HG03342 (cell line): ENCODE data around the gene PTPN1.
"Not testable (repeated sequence)": the region's sequence is repeated elsewhere in the genome, so short reads cannot be mapped to it uniquely, and the experiment has no call there.

Source experiments
- ATAC-seq: cut with Tn5 transposase; IDR thresholded peaks from one replicate; pipeline ENCODE4 v1.9.1; 2021; ENCODE audit warnings: mild to moderate bottlenecking, moderate library complexity; ENCODE audit not compliant: unreplicated experiment

The PTPN1 gene

GRCh38 chr20:50527068-50527605 lies 17.0 kb downstream of the PTPN1 start:
- no peak for ATAC-seq

GRCh38 chr20:50528129-50528528 lies 17.9 kb downstream of the PTPN1 start:
- no peak for ATAC-seq

DNA sequence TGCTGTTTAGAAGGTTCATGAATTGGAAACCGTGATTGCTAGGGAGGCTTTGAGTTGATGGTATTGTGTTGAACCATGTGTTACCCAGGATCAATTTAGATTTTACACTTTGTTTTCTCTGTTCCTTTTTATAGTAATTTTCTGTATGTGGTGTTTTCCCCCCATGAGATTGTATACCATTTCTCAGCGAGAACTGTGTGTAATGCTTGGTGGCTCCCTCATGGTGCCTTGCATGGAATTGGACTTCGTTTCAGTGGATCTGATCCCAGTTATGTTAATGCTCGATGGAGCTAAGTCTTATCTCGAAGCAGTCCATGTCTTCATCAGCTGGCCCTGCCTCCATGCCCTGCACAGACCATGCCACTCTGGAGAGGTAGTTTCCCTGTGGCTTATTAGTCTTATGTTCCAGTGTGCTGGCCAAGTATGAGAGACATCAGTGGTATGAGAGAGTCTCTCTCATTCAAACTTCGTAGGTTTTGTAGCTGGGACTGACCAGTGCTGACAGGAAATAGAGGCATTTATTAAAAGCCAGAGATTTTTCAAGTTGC lies 18.7 kb downstream of the PTPN1 start:
- no peak for ATAC-seq

- no peak for ATAC-seq
Observed at GRCh38 chr20:50532221-50532620, 22.0 kb downstream of the PTPN1 start.

GRCh38 chr20:50533061-50533460 lies 22.9 kb downstream of the PTPN1 start:
- no peak for ATAC-seq

GRCh38 chr20:50533464-50533863 lies 23.3 kb downstream of the PTPN1 start:
- ATAC-seq, result no peak

DNA sequence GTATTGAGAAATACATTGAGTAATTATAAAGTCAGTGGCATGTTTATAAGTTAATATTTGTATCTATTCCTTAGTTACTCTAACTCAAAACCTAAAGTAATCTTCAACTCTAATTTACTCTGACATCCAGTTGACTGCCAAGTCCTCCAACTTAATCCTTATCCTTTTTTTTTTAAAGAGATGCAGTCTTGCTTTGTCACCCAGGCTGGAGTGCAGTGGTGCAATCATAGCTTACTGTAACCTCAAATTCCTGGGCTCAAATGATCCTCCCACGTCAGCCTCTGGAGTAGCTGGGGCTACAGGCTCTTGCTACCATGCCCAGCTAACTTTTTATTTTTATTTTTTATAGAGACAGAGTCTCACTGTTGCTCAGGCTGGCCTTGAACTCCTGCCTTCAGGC lies 24.4 kb downstream of the PTPN1 start:
- no peak for ATAC-seq

DNA sequence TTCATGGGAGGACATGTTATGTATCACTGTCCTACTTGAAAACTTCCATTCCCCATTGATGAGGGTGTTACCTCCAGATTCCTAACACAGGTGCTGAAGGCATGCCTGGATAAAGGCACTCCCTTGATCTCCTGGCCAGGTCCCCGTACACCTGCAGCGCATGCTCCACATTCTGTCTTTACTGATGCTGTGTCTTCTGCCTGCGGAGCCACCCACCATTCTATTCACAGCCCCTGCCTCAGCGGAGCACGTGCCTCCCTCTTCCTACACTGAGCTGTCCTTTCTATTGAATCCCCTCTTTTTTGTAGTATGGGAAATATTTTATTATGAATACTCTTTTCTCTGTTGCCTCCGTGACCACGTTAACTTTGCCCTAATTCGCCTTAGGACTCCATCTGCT lies 25.0 kb downstream of the PTPN1 start:
- no peak for ATAC-seq

GRCh38 chr20:50536333-50536732 lies 26.1 kb downstream of the PTPN1 start:
- ATAC-seq, result no peak

DNA sequence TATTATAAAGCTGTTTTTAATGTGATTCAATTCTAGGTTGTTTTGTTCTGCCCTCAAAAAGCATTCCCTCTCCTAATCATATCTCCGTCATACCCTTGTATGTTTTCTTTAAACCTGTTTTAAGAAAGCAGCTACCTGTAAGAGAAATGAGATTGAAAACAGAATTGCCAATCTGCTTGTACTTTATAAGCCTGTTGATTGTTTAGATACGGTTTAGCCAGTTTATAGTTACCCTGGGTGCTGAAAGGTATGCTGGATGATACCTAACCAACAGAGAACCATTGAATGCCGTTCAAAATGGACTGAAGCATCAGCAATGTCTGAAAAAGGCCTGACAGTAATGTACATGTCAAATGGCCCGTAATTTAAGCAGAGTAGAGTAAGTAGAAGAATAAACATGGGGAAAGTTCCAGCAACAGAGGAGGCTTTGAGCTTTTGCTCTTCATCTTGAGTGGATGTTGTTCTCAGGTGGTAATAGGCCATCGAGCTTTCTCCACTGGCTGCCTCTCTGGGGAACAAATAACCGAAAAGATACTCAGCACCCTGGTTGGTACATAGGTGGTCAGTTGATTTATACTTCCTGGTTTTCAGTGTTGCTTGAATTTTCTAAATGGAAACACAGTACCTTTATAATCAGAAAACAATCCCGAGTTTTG lies 27.5 kb downstream of the PTPN1 start:
- no peak for ATAC-seq

DNA sequence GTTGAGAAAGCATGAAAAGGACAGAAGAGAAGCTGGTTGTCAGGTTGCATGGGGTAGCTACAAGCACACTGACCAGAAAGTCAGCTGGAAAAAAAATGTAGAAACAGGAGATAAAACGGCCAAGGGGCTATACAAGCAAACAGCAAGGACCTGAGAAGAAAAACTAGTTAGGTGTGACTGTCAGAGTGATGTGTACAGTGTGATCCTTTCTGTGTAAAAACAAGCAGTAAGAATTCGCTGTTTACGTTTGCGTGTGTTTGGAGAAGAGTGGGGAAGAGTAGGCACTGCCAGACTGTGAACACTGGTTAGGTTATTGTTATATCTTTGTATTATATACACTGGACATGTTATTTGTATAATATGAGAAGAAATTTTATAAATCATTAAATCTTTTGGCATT lies 28.1 kb downstream of the PTPN1 start:
- no peak for ATAC-seq

DNA sequence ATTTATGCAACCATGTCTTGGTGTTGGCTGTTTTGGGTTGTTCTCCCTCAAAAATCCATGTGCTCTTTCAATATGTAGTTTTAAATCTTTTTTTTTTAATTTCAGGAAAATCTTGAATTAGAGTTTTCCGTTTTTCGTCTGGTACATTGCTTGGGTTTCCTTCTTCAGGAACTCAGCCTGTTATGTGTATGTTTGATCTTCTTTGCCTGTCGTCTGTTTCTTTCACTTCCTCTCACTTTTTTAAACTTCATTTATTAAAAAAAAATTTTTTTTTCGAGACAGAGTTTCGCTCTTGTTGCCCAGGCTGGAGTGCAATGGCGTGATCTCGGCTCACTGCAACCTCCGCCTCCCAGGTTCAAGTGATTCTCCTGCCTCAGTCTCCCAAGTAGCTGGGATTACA lies 29.6 kb downstream of the PTPN1 start:
- not testable (repeated sequence) for ATAC-seq

GRCh38 chr20:50540620-50541605 lies 30.7 kb downstream of the PTPN1 start:
- no peak for ATAC-seq

DNA sequence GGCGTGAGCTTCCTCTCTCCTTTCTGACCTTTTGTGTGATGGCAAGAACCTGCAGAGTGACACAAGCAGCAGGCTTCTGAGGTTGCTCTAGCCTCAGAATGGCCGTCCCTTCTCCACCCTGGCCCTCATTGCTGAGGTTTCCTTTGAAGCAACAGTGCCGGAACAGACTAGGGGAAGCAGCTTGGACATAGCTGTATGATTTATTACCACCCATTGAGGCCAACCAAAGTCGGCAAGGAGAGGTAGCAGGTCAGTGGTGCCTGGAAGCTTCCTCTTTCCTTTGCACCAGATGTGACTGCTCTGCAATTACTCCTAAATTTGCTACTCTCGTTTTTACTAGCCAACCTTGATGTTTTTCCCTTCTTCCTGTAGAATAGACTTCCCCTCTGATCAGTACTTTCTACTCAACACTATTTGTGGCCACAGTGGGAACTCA lies 31.4 kb downstream of the PTPN1 start:
- no peak for ATAC-seq

- ATAC-seq, result no peak
Observed at GRCh38 chr20:50543326-50543725, 33.1 kb downstream of the PTPN1 start.

DNA sequence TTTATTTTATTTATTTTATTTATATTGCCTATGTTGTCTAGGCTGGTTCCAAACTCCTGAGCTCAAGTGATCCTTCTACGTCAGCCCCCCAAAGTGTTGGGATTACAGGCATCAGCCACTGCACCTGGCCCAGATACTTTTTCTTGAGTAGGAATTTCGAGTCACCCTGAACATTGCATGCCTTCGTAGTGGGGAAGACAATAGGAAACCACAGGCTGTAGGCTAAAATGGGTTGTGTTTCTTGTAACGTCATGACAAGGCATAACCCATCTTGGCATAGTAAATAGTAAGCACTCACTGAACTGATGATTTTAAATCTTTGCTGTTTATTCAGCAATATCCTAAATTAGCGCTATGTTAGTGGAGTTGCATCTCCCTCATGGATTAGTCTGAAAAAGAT lies 34.9 kb downstream of the PTPN1 start:
- no peak for ATAC-seq

- peak; percentile 50 for ATAC-seq
Observed at GRCh38 chr20:50546729-50547314, 36.6 kb downstream of the PTPN1 start.

GRCh38 chr20:50547964-50548363 lies 37.8 kb downstream of the PTPN1 start:
- ATAC-seq, result no peak

- no peak for ATAC-seq
Observed at GRCh38 chr20:50548396-50548795, 38.2 kb downstream of the PTPN1 start.

GRCh38 chr20:50550531-50550930 lies 40.3 kb downstream of the PTPN1 start:
- no peak for ATAC-seq

DNA sequence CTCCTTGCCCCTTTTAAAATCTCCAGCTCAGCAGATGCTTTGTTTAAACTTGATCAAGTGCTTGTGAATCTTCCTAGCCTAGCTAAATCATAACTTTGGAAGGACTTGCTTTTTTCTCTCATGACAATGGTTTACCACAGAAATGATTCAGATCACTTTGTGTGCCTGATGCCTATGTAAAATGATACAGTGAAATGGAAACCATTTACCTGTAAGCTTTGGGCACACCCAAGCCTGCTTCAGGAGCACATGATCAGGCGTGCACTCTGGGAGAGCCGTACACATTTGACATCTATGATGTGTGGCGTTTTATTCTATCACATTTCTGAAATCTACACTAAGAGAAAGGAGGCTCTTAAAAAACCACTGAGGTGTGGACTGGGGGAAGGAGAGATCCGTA lies 41.1 kb downstream of the PTPN1 start:
- no peak for ATAC-seq
